B cell (primary cell): ENCODE data around the gene TBC1D1. TPM values are rescaled to one million over a fixed set of nuclear protein-coding genes. Genes with fewer than 3 reads are reported as not detected.

Experiments used
- ATAC-seq: fragments of 200-7000 bp; cut with Tn5 transposase; one replicate; pipeline ENCODE4 v1.10.0; 2021; ENCODE audit warnings: low read depth, mild to moderate bottlenecking, moderate number of reproducible peaks, moderate library complexity
- CTCF ChIA-PET: fragments of 350-600 bp; sonication (Branson Sonifier 250); formaldehyde crosslinking; loops from one replicate; lab custom pipeline; 2021; ENCODE audit warnings: antibody characterized with exemption, inconsistent platforms; lab: Charles Lee
- POLR2A ChIA-PET: fragments of 350-600 bp; sonication (Branson Sonifier 250); formaldehyde crosslinking; loops from one replicate; lab custom pipeline; 2021; ENCODE audit warnings: antibody characterized with exemption; lab: Charles Lee
- DNase-seq: peaks from one replicate; pipeline ENCODE4 v3.0.0; 2013
- H2AFZ ChIP-seq: 2 replicates; pipeline ENCODE4 v1.6.1; 2012; ENCODE audit warnings: mild to moderate bottlenecking, low read depth, low read length; ENCODE audit not compliant: insufficient read depth, poor library complexity, severe bottlenecking
- H3K27ac ChIP-seq, 2 donors: 1 replicate in 1 of 2; 2 replicates in 1 of 2; pipeline ENCODE4 v1.5.1; 2012 to 2013; ENCODE audit warnings: low read length in 2 of 2, mild to moderate bottlenecking in 2 of 2, moderate library complexity in 1 of 2
- H3K27me3 ChIP-seq, 4 experiments: fragments of 200-600 bp in 1 of 4; sonication (generic) in 1 of 4; replicated peaks in 1 of 4; 1 replicate in 2 of 4; 2 replicates in 2 of 4; pipeline versions ENCODE4 v1.6.1 to v1.7.0; 2013 to 2016; ENCODE audit warnings: low read length in 3 of 4, mild to moderate bottlenecking in 2 of 4, mixed read lengths in 1 of 4, moderate library complexity in 1 of 4; ENCODE audit not compliant: insufficient read depth in 4 of 4, control insufficient read depth in 3 of 4; ENCODE audit errors: control extremely low read depth in 1 of 4
- H3K36me3 ChIP-seq, 2 experiments: replicated peaks in 1 of 2; 1 replicate in 1 of 2; 2 replicates in 1 of 2; pipeline versions ENCODE4 v1.6.1 to v1.7.1; 2013; ENCODE audit warnings: low read length in 1 of 2; ENCODE audit not compliant: insufficient read depth in 2 of 2, control insufficient read depth in 1 of 2; ENCODE audit errors: control extremely low read depth in 1 of 2, extremely low read depth in 1 of 2
- H3K4me1 ChIP-seq, 2 donors: fragments of 200-600 bp in 1 of 2; sonication (generic) in 1 of 2; 1 replicate in 1 of 2; 2 replicates in 1 of 2; pipeline versions ENCODE4 v1.5.1 to v1.6.1; 2013 to 2017; ENCODE audit warnings: low read length in 2 of 2; ENCODE audit not compliant: control insufficient read depth in 2 of 2, insufficient read depth in 2 of 2
- H3K4me2 ChIP-seq: replicated peaks from 2 replicates; pipeline ENCODE3; 2012; ENCODE audit warnings: mild to moderate bottlenecking, low read depth, low read length; ENCODE audit not compliant: poor library complexity, severe bottlenecking
- H3K4me3 ChIP-seq, 5 experiments: fragments of 200-600 bp in 1 of 5; sonication (generic) in 1 of 5; 1 replicate in 3 of 5; 2 replicates in 2 of 5; pipeline versions ENCODE4 v1.5.1 to v1.7.0; 2011 to 2016; ENCODE audit warnings: low read length in 4 of 5, mild to moderate bottlenecking in 4 of 5, low read depth in 2 of 5, control low read depth in 1 of 5, moderate library complexity in 1 of 5; ENCODE audit not compliant: insufficient read depth in 1 of 5; ENCODE audit errors: control extremely low read depth in 1 of 5, extremely low read depth in 1 of 5
- H3K79me2 ChIP-seq: fragments of 200-600 bp; sonication (generic); one replicate; pipeline ENCODE4 v1.6.0; 2016; ENCODE audit warnings: low read length; ENCODE audit not compliant: control insufficient read depth, insufficient read depth
- H3K9ac ChIP-seq: fragments of 200-600 bp; sonication (generic); 2 replicates; pipeline ENCODE4 v1.6.1; 2017; ENCODE audit warnings: mild to moderate bottlenecking, low read length, moderate library complexity
- H3K9me3 ChIP-seq, 3 donors: one replicate each; pipeline versions ENCODE4 v1.6.1 to v1.7.1; 2013; ENCODE audit warnings: low read length in 2 of 3; ENCODE audit not compliant: control insufficient read depth in 2 of 3, insufficient read depth in 1 of 3; ENCODE audit errors: control extremely low read depth in 1 of 3
- H4K20me1 ChIP-seq: 2 replicates; pipeline ENCODE4 v1.6.0; 2012; ENCODE audit warnings: mild to moderate bottlenecking, low read length; ENCODE audit not compliant: insufficient read depth, control insufficient read depth, poor library complexity, severe bottlenecking
- H3K27ac Mint-ChIP-seq: one replicate; pipeline ENCODE4 v1.8.0; 2021; ENCODE audit warnings: mixed read lengths
- H3K27me3 Mint-ChIP-seq: one replicate; pipeline ENCODE4 v1.8.0; 2021; ENCODE audit warnings: mixed read lengths
- H3K4me1 Mint-ChIP-seq: one replicate; pipeline ENCODE4 v1.8.0; 2021; ENCODE audit warnings: mixed read lengths
- H3K4me3 Mint-ChIP-seq: one replicate; pipeline ENCODE4 v1.8.0; 2021; ENCODE audit warnings: mixed read lengths
- H3K9me3 Mint-ChIP-seq: one replicate; pipeline ENCODE4 v1.8.0; 2022; ENCODE audit warnings: mixed read lengths; ENCODE audit not compliant: insufficient read depth
- CTCF ChIP-seq: fragments of 200-600 bp; IDR thresholded peaks from one replicate; pipeline ENCODE4 v1.8.0; 2022; ENCODE audit warnings: antibody characterized with exemption, mild to moderate bottlenecking
- EZH2 ChIP-seq: IDR thresholded peaks from 2 replicates; pipeline ENCODE4 v1.6.1; 2012; ENCODE audit warnings: borderline replicate concordance, low read depth, mild to moderate bottlenecking, moderate library complexity, low read length; ENCODE audit not compliant: insufficient read depth, poor library complexity, severe bottlenecking
- WGBS: methylation state at CpG from one replicate; pipeline ENCODE4 v1.1.5; 2013; ENCODE audit warnings: missing lambda C conversion rate; ENCODE audit not compliant: insufficient coverage; 5-methylcytosine and 5-hydroxymethylcytosine counted together
- intact Hi-C: fragments of 100-400 bp; cut with micrococcal nuclease; formaldehyde crosslinking; loops from one replicate; pipeline ENCODE4 v1.10.0; 2022
- polyA plus RNA-seq: library from polyadenylated mRNA; depleted of rRNA; stranded (reverse); fragments of >200 nt; gene quantifications from 2 replicates; pipeline ENCODE4 v1.2.3, GENCODE V29; 2012
- total RNA-seq, 2 donors: library from RNA; stranded (reverse); fragments of 120-200 nt in 1 of 2; gene quantifications; 1 replicate in 1 of 2; 2 replicates in 1 of 2; pipeline versions ENCODE4 v1.2.3 to v1.2.4, GENCODE V29; 2013 to 2022

TBC1D1 gene
- total and polyA plus RNA-seq, 2 donors (not counting 1 experiment from before 2014, with no cell fraction given): 88.2 to 98.7 TPM

DNA sequence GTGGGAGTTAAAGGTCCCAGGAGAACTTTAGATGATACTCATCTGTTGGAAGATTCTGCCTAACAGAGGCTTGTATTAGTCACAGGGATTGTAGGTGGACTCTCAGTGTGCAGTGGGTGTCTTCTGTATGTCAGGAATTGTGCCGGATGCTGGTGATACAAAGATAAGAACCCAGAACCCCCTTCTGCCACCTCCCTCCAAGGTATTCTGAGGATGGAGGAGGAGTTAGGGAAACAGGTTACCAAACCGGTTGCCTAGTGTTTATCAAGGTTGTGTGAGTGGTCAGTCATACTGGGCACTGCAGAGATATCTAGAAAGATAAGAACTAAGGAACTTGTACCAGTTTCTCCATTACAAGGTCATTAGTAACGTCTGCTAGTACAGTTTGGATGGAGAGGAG, 130.9 kb downstream of the TBC1D1 start:
- no peak overlapping the region for H3K4me2 ChIP-seq
- no peaks in the 10 kb centered on the region for H4K20me1 ChIP-seq
- DNase-seq (no peak), ATAC-seq (no peak)
- TF ChIP-seq EZH2 (no peak), CTCF (no peak)
- H3K4me3 Mint-ChIP-seq: no peak overlapping the region
- intact Hi-C loops: loop anchor here (2.0 kb wide), 1 partner anchor 27 kb away; no protein-coding TSS in a partner anchor
- no peaks in the 10 kb centered on the region for H3K27me3 Mint-ChIP-seq
- CTCF ChIA-PET: interaction anchor here (1.6 kb wide), 1 partner anchor 14 kb away, joined by 5 read pairs; no protein-coding TSS in a partner anchor
- no CpG with 5 or more reads among the region's 3 CpGs for WGBS
- peaks cover 3 to 4% of the 10 kb centered on the region in 2 donors for H3K4me1 ChIP-seq
- H3K27me3 ChIP-seq: no peaks in the 10 kb centered on the region
- no peak overlapping the region for H3K4me3 ChIP-seq
- no peak overlapping the region for H3K27ac Mint-ChIP-seq
- no peaks in the 10 kb centered on the region for H3K9me3 Mint-ChIP-seq
- H3K27ac ChIP-seq: no peak overlapping the region
- H3K9me3 ChIP-seq: no peaks in the 10 kb centered on the region
- peaks cover 0 to 59% of the 10 kb centered on the region in 2 experiments for H3K36me3 ChIP-seq
- POLR2A ChIA-PET: no interaction called here
- peaks cover 16% of the 10 kb centered on the region for H3K4me1 Mint-ChIP-seq
- no peak overlapping the region for H3K9ac ChIP-seq
- no peak overlapping the region for H2AFZ ChIP-seq
- H3K79me2 ChIP-seq: no peaks in the 10 kb centered on the region

DNA sequence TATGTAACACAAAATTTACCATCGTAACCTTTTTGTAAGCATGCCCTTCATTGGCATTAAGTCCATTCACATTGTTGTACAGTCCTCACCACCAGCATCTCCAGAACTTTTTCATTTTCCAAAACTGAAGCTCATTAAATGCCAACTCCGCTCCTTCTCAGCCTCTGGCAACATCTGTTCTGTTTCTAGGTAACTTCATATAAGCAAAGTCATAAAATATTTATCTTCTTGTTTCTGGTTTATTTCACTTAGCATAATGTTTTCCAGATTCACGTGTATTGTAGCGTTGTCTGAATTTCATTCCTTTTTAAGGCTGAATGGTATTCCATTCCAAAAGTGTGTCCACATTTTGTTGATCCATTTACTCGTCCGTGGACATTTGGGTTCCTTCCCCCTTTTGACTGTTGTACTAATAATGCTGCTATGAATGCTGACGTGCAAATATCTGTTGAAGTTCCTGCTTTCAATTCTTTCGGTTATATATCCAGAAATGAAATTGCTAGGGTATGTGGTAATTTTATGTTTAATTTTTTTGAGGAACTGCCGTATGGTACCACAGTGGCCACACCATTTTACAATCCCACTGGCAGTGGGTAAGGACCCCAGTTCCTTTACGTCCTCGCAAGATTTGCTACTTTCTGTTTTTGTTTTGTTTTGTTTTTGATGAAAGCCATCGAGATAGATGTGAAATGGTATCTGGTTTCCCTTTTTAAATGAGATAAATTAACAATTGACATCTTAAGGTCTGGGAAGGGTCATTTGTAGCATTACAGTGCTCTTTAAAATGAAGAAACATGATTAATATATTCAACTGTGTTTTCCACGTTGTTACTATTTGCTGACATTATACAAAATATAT, 132.7 kb downstream of the TBC1D1 start:
- H3K4me1 Mint-ChIP-seq: peaks cover 16% of the 10 kb centered on the region
- intact Hi-C loops: loop anchor here (2.0 kb wide), 1 partner anchor 29 kb away; no protein-coding TSS in a partner anchor
- no peaks in the 10 kb centered on the region for H3K79me2 ChIP-seq
- DNase-seq: no peak
- 67% methylated on average over 3 of the region's 13 CpGs for WGBS
- no peak overlapping the region for H3K4me2 ChIP-seq
- no peak overlapping the region for H3K27ac ChIP-seq
- POLR2A ChIA-PET: no interaction called here
- peaks cover 0 to 71% of the 10 kb centered on the region in 2 experiments for H3K36me3 ChIP-seq
- H3K27ac Mint-ChIP-seq: no peak overlapping the region
- no peaks in the 10 kb centered on the region for H3K27me3 ChIP-seq
- H3K4me3 ChIP-seq: no peak overlapping the region
- H3K27me3 Mint-ChIP-seq: no peaks in the 10 kb centered on the region
- peaks cover 3 to 4% of the 10 kb centered on the region in 2 donors for H3K4me1 ChIP-seq
- H3K9me3 Mint-ChIP-seq: no peaks in the 10 kb centered on the region
- H2AFZ ChIP-seq: no peak overlapping the region
- H3K9me3 ChIP-seq: no peaks in the 10 kb centered on the region
- no peaks in the 10 kb centered on the region for H4K20me1 ChIP-seq
- no peak overlapping the region for H3K9ac ChIP-seq
- TF ChIP-seq CTCF (no peak), EZH2 (no peak)
- no peak overlapping the region for H3K4me3 Mint-ChIP-seq
- CTCF ChIA-PET: interaction anchor here (1.1 kb wide), 1 partner anchor 13 kb away, joined by 3 read pairs; no protein-coding TSS in a partner anchor
- ATAC-seq: no peak
